ENCODE results near the gene DDC. TPM values are rescaled to one million over a fixed set of nuclear protein-coding genes. Genes with fewer than 3 reads are reported as not detected.

DDC gene
- total RNA-seq, 1 experiment from 2014 or later: not detected

- no peak for ATAC-seq
- POLR2A ChIA-PET: no interaction called here
- intact Hi-C loops (cut with micrococcal nuclease): no loop called here
Measured at GRCh38 chr7:50539725-50540124, 25.5 kb downstream of the DDC start.

More at GRCh38 chr7:50539725-50540124, 25.5 kb downstream of the DDC start:
- Histone ChIP-seq H3K4me2 (ENCODE audit: low read length) (no peak overlapping the region), H3K79me2 (ENCODE audit: insufficient read depth, low read length) (no peaks in the 10 kb centered on the region), H3K4me1 (ENCODE audit: control insufficient read depth in 1 of 2, insufficient read depth in 2 of 2, low read length in 2 of 2) (peaks cover 8 to 11% of the 10 kb centered on the region in 2 experiments; a peak in 3 of 4 replicates), H2AFZ (ENCODE audit: low read depth, low read length, poor library complexity, severe bottlenecking) (no peak overlapping the region), H3K27me3 (ENCODE audit: insufficient read depth, low read length) (no peaks in the 10 kb centered on the region), H3K9me3 (ENCODE audit: control insufficient read depth in 1 of 2, insufficient read depth in 1 of 2, low read depth in 1 of 2, low read length in 2 of 2) (no peaks in the 10 kb centered on the region), H3K9me2 (ENCODE audit: insufficient read depth) (no peaks in the 10 kb centered on the region), H3K4me3 (replicated peaks in 1 of 2; ENCODE audit: low read depth in 1 of 2, low read length in 2 of 2) (no peak overlapping the region), H4K20me1 (ENCODE audit: insufficient read depth) (no peaks in the 10 kb centered on the region), H3K36me3 (ENCODE audit: control insufficient read depth in 1 of 2, insufficient read depth in 2 of 2, low read length in 2 of 2) (no peaks in the 10 kb centered on the region), H3K27ac (ENCODE audit: low read depth, low read length) (no peak overlapping the region), H3K9ac (ENCODE audit: low read length) (no peak overlapping the region)
- TF ChIP-seq, protein P1, sequence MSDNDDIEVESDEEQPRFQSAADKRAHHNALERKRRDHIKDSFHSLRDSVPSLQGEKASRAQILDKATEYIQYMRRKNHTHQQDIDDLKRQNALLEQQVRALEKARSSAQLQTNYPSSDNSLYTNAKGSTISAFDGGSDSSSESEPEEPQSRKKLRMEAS (IDR thresholded peaks at IDR 0.05): no peak
- TF ChIP-seq, protein P2, sequence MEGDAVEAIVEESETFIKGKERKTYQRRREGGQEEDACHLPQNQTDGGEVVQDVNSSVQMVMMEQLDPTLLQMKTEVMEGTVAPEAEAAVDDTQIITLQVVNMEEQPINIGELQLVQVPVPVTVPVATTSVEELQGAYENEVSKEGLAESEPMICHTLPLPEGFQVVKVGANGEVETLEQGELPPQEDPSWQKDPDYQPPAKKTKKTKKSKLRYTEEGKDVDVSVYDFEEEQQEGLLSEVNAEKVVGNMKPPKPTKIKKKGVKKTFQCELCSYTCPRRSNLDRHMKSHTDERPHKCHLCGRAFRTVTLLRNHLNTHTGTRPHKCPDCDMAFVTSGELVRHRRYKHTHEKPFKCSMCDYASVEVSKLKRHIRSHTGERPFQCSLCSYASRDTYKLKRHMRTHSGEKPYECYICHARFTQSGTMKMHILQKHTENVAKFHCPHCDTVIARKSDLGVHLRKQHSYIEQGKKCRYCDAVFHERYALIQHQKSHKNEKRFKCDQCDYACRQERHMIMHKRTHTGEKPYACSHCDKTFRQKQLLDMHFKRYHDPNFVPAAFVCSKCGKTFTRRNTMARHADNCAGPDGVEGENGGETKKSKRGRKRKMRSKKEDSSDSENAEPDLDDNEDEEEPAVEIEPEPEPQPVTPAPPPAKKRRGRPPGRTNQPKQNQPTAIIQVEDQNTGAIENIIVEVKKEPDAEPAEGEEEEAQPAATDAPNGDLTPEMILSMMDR (IDR thresholded peaks at IDR 0.05 in 2 of 3, conservative IDR thresholded peaks at IDR 0.05 in 1 of 3; ENCODE audit: borderline replicate concordance in 1 of 3, insufficient read depth in 1 of 3, low read depth in 2 of 3, low read length in 2 of 3): no peak
- TF ChIP-seq CBX3 (IDR thresholded peaks at IDR 0.05; ENCODE audit: low read depth): no peak
- no peak for TF ChIP-seq SIN3A (IDR thresholded peaks at IDR 0.05; ENCODE audit: low read depth)
- no peak for TF ChIP-seq ATF3 (IDR thresholded peaks at IDR 0.05)
- no peak for TF ChIP-seq ELF1 (IDR thresholded peaks at IDR 0.05; ENCODE audit: borderline replicate concordance, low read depth)
- no peak for TF ChIP-seq EGR1 (IDR thresholded peaks at IDR 0.05; ENCODE audit: low read depth)
- TF ChIP-seq CEBPB (IDR thresholded peaks at IDR 0.05; ENCODE audit: low read depth): no peak
- TF ChIP-seq ZNF274 (IDR thresholded peaks at IDR 0.05; ENCODE audit: low read depth, low read length): no peak
- TF ChIP-seq EZH2phosphoT487 (IDR thresholded peaks at IDR 0.05; ENCODE audit: borderline replicate concordance): no peak
- no peak for TF ChIP-seq REST (IDR thresholded peaks at IDR 0.05; ENCODE audit: low read depth)
- TF ChIP-seq, protein P3, sequence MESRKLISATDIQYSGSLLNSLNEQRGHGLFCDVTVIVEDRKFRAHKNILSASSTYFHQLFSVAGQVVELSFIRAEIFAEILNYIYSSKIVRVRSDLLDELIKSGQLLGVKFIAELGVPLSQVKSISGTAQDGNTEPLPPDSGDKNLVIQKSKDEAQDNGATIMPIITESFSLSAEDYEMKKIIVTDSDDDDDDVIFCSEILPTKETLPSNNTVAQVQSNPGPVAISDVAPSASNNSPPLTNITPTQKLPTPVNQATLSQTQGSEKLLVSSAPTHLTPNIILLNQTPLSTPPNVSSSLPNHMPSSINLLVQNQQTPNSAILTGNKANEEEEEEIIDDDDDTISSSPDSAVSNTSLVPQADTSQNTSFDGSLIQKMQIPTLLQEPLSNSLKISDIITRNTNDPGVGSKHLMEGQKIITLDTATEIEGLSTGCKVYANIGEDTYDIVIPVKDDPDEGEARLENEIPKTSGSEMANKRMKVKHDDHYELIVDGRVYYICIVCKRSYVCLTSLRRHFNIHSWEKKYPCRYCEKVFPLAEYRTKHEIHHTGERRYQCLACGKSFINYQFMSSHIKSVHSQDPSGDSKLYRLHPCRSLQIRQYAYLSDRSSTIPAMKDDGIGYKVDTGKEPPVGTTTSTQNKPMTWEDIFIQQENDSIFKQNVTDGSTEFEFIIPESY (IDR thresholded peaks at IDR 0.05; ENCODE audit: extremely low read depth, insufficient replicate concordance, low read length): no peak
- TF ChIP-seq POLR2AphosphoS5 (IDR thresholded peaks at IDR 0.05; ENCODE audit: low read depth, low read length): no peak
- no peak for TF ChIP-seq RAD21 (IDR thresholded peaks at IDR 0.05; ENCODE audit: low read depth)
- no peak for TF ChIP-seq YY1 (IDR thresholded peaks at IDR 0.05; ENCODE audit: extremely low read depth, insufficient replicate concordance, low read depth, low read length)
- BruUV-seq (replicated peaks): no TSS peak
- ChIA-PET RAD21 (ENCODE audit: low non-redundant PET in 1 of 2, low total read pairs in 2 of 2, uncharacterized antibody in 2 of 2, unreplicated experiment in 2 of 2) (no interaction called here), CTCF (no interaction called here)
- no peak for DNase-seq (ENCODE audit: low read depth, low spot score)

All from HCT116 (cell line).